Activated naive CD4-positive, alpha-beta T cell (primary cell): ENCODE measurements around the gene TUBB2B.
"Not testable (repeated sequence)": the region's sequence is repeated elsewhere in the genome, so short reads cannot be mapped to it uniquely, and the experiment has no call there.

ENCODE experiments used
- DNase-seq, 4 experiments: peaks; one replicate each; lab custom pipeline; 2025; lab: John Stamatoyannopoulos, UW

The TUBB2B gene

DNA sequence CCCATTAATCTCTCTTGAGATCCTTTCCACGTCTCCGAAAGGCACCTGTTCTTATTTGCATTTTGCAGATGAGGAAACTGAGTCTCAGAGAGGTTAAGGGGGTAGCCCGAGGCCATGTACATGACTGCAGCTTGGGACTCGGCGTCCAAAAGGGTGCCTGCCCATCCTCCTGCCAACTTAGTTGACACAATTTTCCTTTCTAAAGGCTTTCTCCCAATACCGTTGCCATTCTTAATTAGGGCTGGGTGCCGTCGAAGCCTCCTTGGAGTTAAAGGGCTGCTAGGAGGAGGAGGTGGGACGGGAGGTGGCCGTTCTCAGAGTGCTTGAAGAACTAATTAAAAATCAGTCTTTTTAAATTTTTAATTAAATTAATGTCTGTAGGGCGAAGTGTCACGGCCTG lies 30.7 kb upstream of the TUBB2B start:
- DNase-seq, result no peak

DNA sequence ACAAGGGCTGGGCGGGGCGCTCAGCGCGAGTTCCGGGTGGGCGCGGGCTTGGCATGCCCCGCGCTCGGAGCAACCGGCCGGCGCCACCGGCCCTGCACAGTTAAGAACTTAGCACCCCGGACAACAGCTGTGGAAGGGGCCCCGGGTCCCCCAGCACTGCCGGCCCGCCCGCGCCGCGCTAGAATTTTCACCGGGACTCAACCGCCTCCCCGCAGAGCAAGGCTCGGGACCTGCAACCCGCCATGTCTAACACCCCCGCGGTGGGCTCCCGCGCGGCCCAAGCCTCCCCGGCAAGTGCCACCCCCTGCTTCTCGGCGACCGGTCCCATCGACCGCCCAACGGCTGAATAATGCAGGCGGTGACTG lies 26.1 kb upstream of the TUBB2B start:
- no peak for DNase-seq

DNA sequence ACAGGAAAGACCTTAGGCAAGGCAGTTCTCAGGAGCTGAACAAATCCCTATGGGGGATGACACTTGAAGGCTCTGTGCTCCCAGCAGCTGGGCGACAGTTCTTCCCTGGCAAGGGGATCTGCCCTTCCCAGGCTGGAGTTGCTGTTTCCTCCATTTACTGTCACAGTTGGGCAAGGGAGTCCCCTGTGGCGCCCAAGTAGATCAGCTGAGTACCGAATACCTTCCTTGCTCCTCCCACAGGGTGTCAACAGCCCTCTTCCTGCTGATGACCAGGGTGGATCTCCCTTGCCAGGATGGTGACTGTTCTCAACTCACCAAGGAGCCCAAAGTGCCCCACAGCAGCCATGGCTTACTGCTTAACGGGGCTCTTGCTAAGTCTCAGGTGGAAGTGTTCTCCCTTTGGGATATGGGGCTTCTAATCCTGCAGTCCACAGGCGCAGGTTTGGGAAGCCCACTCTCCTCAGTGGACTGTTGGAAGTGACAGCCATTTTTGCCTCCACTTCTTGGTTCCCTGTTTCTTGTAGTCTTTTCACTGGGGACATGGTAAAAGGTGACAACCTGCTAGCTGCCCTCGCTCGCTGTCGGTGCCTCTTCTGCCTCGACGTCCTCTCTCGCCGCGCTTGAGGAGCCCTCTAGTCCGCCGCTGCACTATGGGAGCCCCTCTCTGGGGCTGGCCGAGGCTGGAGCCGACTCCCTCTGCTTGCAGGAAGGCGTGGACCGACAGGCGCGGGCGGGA lies 25.6 kb upstream of the TUBB2B start:
- DNase-seq, result no peak

DNA sequence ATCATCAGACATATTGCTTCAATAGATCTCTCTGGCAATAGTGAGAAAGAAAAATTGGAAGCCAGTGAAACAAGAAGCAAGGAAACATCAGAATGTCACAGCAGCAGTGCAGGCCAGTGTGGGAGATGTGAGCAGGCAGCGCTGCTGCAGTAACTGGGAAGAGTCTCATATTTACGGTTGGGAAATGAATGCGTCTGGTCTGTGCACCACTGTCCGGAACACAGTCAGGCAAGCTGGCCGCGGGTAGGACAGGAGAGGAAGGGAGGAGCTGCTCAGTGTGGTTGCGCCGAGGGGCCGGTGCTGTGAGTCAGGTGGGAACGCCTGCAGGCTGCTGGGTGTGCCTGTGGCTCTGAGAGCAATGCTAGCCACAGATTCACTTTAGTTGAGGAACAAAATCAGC lies 24.9 kb upstream of the TUBB2B start:
- no peak for DNase-seq

DNA sequence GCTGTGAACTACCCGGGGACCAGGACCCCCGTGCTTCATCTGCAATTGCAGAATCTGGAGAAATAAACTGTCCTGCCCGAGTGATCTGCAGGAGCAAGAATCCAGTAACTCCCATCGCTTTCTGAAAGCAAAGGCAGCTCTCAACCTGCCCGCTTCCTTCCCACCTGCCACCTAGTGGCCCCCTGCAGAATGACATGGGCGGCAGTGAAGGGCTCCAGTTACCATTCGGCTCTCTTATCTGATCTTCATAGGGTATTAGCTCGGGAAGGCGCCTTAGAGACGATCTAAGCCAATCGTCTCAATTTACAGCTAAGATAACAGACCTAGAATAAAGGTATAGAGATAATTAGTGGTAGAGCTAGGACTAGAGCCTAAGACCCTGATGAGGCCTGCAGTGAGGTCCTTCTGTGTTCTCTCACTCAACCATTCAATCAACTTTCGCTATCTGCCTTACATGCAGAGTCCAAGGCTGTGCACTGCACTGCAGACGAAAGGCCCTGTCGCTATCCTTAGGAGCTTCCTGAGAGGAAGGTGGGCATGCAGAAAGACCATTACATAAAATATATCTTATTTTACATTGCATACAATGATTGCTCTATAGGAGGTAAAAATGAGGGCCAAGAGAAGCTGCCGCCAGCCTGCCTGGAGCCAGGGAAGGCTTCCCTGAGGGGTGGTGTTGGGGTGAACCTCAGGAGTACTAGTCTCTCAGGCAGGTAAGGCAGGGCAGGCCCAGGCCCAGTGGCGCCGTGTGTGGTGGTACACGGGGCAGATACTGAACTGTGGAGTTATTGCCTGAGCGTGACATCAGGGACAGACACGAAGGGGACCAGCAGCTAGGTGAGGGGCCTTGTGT lies 24.2 kb upstream of the TUBB2B start:
- DNase-seq, result peak; percentile 20 to 75 (median 54)

DNA sequence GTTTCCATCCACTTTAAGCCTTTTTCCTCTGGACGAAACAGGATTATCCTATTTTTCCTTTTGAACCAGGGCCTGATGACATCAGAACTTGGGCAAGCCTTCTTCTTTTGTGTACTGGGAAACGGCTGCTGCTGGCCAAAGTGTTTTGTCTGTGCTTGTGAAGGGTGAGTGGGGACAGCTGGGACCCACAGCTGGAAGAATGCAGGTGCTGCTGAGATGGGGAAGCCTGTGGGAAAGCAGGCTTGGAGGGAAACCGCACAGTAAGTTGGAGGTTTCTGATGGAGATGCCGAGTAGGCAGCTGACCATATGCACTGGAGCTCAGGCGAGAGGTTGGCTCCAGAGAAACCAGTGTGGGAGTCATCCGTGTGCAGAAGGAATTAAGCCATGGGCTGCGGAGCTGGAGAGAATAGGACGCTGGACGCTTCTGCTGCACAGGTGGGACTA lies 22.8 kb upstream of the TUBB2B start:
- no peak for DNase-seq

DNA sequence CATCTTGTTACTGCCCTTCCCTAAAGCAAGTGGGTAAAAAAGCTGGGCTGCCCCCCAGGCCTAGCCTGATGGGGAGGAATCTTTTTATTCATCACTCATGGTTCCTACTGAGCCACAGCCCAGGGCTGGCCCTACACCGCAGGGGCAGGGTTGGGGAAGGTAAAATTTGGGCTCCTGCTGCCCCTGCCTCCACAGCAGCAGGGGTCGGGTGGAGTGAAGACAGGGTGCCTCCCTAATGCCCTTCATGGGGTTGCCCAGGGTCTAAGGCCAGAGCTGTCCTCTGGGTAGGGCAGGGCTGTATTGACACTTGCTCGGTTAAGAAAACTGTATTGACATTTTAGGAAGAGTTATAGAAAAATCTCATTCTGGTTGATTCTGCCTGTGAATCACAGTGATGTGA lies 22.4 kb upstream of the TUBB2B start:
- no peak for DNase-seq

DNA sequence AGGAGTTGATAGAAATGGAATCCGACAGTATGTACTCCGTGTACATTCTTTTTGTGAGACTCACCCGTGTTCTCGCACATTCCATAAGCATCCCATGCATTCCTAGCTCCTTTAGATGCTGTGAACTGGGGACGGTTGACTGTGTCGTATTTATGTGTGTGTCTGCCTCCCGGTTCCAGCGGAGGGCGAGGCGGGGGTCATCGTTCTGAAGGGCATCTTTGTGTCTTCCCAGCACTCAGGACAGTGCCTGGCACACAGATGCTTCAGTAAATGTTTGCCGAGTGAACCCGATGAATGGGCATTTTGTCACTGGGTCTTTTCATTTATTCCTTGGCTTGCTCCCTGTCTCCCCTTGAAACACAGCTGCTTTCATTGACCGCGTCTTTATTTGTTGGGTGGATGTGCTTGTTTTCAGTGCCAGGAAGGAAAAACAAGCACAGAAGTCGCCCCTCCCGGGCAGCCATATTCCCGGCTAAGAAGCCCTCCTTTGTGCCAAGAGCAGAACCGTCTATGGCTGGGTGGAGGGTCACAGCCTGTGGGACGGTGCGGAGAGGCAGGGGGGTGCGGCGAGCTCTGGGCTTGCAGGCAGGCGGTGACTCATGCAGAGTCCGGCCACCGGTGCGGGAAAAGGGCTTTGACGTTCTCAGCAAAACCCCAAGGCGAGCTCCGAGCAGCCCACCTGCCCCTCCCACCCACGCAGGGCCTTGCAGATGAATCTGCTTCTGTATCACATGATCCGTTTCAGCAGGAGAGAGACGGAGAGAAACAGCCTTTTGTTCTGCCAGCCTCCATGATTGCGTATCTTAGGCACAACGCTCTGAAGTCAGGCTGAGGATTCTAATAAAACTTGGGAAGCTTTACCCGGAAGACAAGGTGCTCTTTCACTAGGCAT lies 20.0 kb upstream of the TUBB2B start:
- DNase-seq, result no peak

DNA sequence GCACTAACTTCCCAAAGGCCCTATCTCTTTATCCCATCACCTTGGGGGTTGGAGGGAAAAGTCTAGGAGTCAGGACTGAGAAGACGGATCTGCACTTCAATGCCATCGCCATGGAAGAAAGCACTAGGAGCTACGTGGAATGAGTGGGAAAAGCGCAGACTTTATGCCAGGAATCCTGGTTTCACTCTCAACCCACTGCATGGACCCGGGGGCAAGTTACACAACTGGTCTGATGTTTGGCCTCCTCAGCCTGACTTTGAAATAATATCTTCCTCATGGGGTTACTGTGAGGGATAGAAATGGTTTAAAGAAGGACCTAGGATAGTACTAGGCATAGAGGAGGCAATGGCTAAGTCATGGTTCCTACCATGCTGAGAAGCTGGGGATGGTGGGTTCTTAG lies 17.8 kb upstream of the TUBB2B start:
- no peak for DNase-seq

DNA sequence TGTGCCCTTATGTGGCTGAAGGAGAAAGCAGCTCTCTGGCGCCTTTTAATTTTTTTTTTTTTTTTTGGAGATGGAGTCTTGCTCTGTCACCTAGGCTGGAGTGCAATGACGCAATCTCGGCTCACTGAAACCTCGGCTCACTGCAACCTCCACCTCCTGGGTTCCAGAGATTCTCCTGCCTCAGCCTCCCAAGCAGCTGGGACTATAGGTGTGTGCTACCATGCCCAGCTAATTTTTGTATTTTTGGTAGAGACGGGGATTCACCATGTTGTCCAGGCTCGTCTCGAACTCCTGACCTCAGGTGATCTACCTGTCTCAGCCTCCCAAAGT lies 17.3 kb upstream of the TUBB2B start:
- not testable (repeated sequence) for DNase-seq

DNA sequence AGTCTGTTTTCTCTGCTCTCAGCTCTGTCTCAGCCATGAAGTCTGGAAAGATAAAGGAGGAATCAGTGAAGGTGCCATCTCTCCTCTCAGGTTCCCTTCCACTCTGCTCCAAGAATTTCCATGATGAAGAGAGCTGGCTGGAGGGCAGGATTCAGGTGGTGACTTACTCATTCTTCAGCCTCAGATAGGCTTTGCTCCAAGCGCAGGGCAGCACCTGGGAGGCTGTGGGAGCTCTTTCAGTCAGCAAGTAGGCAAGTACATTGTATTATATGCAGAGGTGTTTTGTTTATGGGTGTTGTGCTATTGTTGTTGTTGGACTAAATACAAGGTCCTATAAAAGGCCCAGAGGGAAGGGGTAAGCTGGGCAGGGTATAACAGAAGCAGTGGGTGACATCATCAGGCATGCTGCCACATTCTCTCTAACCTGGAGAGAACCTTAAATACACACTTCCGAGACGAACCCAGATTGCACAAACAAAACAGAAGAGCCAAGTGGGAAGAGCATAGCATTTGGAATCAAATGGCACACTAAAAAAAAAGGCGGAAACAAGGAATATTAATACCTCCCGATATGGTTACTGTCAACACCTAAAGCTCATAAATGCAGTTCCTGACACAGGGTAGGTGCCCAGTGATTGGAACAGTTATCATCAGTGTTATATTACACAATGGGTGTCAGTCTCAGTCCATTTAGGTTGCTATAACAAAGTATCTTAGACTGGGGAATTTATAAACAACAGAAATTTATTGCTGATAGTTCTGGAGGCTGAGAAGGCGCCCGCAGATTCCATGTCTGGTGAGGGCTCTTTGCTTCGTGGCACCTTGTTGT lies 16.8 kb upstream of the TUBB2B start:
- DNase-seq, result no peak

DNA sequence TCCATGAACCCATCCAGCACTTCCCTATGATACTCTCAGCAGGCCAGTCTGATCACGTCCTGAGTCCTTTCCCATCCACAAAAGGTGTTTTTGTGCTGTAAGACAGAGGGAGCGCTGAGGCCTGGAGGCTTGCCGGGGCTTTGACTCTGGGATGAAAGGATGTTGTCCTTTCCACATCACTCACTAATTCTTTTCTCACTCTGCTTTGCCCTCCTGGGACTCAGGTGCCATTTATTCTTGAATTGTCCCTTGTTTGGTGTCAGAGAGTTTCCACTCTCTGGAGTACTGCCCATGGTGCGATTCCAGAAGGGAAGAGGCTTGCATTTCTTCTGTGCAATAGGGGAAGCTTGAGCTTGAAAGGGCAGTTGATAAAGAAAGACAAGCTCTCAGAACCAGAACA lies 15.3 kb upstream of the TUBB2B start:
- no peak for DNase-seq

DNA sequence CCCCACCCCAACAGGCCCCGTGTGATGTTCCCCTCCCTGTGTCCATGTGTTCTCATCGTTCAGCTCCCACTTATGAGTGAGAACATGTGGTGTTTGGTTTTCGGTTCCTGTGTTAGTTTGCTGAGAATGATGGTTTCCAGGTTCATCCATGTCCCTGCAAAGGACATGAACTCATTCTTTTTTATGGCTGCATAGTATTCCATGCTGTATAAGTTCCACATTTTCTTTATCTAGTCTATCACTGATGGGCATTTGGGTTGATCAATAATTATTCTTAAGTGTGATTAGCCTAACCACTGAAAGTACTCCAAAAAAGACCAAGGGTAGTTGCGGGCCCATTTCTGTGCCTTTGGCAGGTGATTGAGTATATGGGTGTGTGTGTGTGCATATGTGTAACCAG lies 14.3 kb upstream of the TUBB2B start:
- DNase-seq, result not testable (repeated sequence)

DNA sequence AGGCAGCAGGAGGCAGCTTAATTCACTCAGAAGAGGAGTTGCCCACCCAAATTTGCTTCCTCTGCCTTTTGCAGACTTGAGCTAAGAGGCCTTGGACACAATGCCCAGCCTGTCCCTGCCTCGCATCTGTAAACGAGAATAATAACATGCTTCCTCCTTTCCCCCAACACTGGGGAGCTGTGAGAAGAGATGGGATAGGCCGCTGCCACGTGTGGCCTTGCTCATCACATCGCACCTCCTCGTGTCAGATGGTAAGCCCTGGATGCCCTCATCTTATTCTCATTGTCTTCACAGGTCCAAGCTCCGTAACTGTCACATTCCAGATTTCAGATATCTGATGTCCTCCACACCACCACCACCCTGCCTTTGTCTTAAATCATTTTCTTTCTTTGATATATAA lies 13.1 kb upstream of the TUBB2B start:
- no peak for DNase-seq

DNA sequence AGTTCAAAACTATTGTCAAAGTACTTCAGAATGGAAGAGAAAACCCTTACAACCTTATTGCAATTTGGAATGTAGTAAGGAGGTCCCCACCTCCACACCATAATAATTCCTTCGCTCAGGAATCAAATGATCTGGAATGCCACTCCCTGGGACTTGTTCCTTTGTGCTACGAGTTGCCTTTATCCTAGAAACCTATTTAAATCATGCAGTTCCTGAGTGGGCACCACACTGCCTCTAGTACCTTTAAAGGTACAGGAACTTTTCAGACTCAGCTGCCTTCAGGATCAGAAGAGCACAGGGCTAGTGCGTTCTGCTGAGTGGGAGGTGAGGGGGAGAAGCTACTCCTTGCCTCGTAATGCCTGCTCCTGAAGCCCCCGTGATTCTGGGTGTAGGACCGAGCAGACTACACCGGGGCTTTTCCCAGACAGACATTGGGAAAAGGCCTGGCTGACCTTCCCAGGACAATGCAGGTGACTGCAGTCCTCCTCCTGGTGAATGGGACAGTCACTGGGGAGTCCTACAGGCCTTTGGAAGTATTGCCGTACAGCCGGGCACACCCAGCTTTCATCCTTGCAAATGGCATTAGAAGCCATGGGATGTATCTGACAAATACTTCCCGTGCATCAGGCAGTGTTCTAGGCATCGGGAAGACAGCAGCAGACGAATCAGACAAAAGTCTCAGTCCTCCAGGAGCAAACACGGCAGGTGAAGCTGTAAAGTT lies 11.8 kb upstream of the TUBB2B start:
- no peak for DNase-seq

DNA sequence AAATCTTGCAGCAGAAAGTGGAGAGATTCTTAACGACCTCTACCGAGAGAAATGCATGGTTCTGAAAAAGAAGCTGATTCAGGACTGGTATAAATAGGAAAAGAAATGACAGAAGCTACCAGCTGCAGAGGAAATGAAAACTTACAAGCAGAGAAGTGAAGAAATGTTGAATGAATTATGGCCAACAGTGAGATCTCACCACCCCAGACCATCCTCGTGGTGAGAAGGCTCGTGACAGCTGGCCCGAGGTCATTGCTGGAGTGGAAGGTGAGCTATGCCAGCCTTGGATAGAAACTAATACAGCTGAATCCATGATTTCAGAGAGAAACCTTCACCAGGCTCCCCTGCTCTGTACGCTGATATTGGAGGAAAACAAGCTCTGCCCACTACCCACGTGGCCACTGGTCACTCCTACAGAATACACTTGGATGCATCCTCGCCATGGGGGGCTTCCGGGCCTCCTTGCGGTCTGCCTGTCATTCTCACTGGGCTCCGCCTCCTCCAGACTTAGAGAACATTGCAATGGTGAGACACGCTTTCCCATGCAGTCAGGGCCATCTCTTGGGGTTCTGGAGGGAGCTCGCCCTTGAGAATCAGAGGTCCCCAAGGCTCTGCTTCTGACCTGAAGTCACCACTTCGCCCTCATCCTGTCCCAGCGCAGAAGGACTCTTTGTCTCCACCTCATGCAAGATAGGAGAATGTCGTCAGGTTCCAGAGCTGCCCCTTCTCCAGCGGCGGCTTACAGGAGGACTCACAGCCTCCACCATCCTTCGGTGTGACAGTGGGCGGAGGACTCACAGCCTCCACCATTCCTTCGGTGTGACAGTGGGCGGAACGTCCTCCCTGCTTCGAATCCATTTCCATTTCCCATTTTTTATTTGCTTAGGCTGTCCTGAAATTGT lies 10.6 kb upstream of the TUBB2B start:
- no peak for DNase-seq

DNA sequence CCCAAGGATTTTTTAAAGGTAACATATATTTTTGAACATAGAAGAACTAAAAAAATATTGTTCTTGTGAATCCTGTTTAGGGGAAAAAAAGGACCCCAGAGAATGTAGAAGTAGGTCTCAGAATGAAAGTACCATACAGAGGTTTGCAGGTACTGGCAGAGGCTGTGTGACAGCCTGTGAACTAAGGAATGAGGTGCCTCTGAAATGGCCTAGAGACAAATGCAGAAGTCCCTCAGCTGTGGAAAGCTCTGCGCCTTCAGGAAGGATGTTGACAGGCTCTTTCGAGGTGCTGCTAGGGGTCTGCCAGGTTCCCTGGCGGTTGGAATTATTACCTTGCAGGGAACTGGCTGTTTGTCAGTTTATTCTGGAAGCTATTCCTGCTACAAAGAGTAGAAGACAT lies 8.6 kb upstream of the TUBB2B start:
- DNase-seq, result no peak

DNA sequence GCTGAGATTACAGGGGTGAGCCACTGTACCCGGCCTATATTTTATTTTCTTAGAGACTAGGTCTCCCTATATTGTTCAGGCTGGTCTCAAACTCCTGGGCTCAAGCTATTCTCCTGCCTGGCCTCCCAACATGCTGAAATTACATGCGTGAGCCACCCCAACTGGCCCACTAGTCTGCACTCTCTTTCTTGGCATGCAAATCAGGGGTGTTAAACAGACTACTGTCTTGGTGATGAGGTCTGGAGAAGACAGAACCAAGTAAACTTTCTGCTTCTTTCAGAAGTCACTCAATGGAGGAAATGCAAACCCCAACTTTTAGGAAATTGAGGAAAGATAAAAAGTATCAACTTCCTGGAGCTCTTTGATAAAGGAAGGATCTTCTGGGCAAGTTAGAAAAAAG lies 8.0 kb upstream of the TUBB2B start:
- no peak for DNase-seq

DNA sequence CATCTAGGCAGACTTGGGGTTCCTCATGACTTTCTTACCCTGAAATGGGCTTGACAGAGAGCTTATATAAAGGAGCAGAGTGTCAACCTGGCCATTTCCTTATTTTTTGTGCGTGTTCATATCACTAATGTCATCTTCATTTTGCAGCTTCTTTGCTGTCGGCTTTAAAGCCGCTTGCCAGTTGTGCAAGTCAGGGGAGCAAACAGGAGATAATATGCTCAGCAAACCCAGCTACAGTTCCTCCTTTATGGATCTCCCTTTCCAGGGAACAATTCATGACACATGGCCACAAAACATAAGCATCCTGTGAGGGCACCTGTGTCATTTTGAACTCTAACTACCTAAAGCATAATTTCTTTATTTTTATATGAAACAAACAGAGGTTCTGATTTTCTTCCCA lies 6.5 kb upstream of the TUBB2B start:
- DNase-seq, result no peak

DNA sequence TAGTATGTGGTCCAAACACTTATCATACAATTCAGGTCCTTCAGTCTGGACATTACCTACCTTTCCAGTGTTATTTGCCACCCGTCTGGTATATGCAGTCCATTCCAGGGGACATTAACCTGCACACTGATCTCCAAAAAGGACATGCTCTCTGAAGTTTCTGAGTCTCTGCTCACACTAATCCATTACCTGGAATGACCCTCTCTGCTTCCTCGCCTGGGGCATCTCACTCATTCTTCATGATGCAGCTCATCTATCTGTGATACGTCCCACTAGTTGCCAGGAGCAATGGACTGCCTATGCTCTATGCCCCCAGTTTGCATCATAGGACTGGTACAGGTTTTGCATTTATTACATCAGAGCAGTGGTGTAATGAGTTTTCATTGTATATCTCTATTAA lies 5.9 kb upstream of the TUBB2B start:
- DNase-seq, result no peak
